PFSK-1 (cell line): ENCODE measurements around the gene ITGA6.

Experiments
- FOXP2 ChIP-seq: optimal IDR thresholded peaks from 2 replicates; pipeline ENCODE3; 2011; ENCODE audit warnings: borderline replicate concordance, control low read depth, inconsistent platforms; ENCODE audit not compliant: insufficient read depth; ENCODE audit errors: extremely low read length, extremely low read depth
- POLR2AphosphoS5 ChIP-seq: IDR thresholded peaks from 2 replicates; pipeline ENCODE4 v1.6.1; 2012; ENCODE audit warnings: low read depth, mild to moderate bottlenecking, control low read depth, low read length, moderate library complexity
- REST ChIP-seq, 2 experiments: IDR thresholded peaks; 2 replicates each; pipeline versions ENCODE4 v1.6.1 to v1.8.0; 2011 to 2012; ENCODE audit warnings: low read depth in 2 of 2, low read length in 2 of 2, control low read depth in 1 of 2, inconsistent platforms in 1 of 2, mild to moderate bottlenecking in 1 of 2, moderate library complexity in 1 of 2; ENCODE audit not compliant: insufficient read depth in 1 of 2
- SIN3A ChIP-seq: IDR thresholded peaks from 2 replicates; pipeline ENCODE4 v1.6.1; 2012; ENCODE audit warnings: mild to moderate bottlenecking, low read length, moderate library complexity, borderline replicate concordance; ENCODE audit not compliant: insufficient read depth
- TAF1 ChIP-seq: IDR thresholded peaks from 2 replicates; pipeline ENCODE4 v1.6.1; 2012; ENCODE audit warnings: low read length, control low read depth, borderline replicate concordance; ENCODE audit not compliant: insufficient read depth

GRCh38 chr2:172423160-172423559 lies 4.2 kb upstream of the ITGA6 start:
- no peak for TF ChIP-seq SIN3A
- TF ChIP-seq FOXP2 = no peak
- no peak for TF ChIP-seq POLR2AphosphoS5
- no peak for TF ChIP-seq TAF1
- no peak for TF ChIP-seq REST (IDR thresholded peaks at IDR 0.05; ENCODE audit: insufficient read depth in 1 of 2, low read depth in 2 of 2, low read length in 2 of 2)
